Activated CD4-positive, alpha-beta T cell treated with anti-CD3 and anti-CD28 coated beads, Interleukin-2, amount 10 ng/mL, durations not matched to agents 24 days and 14 days (primary cell): ENCODE measurements around the gene P4HTM. TPM values are rescaled to one million over a fixed set of nuclear protein-coding genes. Genes with fewer than 3 reads are reported as not detected.

Experiments used
- DNase-seq: peaks from one replicate; pipeline ENCODE4 v3.0.0; 2022
- H3K27ac Mint-ChIP-seq: one replicate; pipeline ENCODE4 v1.8.0; 2022; ENCODE audit warnings: mild to moderate bottlenecking, mixed read lengths
- H3K27me3 Mint-ChIP-seq: one replicate; pipeline ENCODE4 v1.8.0; 2022; ENCODE audit warnings: mixed read lengths
- H3K36me3 Mint-ChIP-seq: one replicate; pipeline ENCODE4 v1.8.0; 2022; ENCODE audit warnings: low read depth, mild to moderate bottlenecking, mixed read lengths
- H3K4me1 Mint-ChIP-seq: one replicate; pipeline ENCODE4 v1.8.0; 2021; ENCODE audit warnings: mixed read lengths
- H3K4me3 Mint-ChIP-seq: one replicate; pipeline ENCODE4 v1.8.0; 2022; ENCODE audit warnings: mild to moderate bottlenecking, moderate library complexity, mixed read lengths
- H3K9me3 Mint-ChIP-seq: one replicate; pipeline ENCODE4 v1.8.0; 2021; ENCODE audit warnings: mixed read lengths
- intact Hi-C: fragments of 100-400 bp; cut with micrococcal nuclease; formaldehyde crosslinking; loops from one replicate; pipeline ENCODE4 v1.15.1; 2023
- total RNA-seq: library from RNA; stranded (reverse); gene quantifications from 2 replicates; pipeline ENCODE4 v1.2.3, GENCODE V29; 2022

Gene P4HTM
- total RNA-seq, 1 donor from 2014 or later = 38.3 TPM

DNA sequence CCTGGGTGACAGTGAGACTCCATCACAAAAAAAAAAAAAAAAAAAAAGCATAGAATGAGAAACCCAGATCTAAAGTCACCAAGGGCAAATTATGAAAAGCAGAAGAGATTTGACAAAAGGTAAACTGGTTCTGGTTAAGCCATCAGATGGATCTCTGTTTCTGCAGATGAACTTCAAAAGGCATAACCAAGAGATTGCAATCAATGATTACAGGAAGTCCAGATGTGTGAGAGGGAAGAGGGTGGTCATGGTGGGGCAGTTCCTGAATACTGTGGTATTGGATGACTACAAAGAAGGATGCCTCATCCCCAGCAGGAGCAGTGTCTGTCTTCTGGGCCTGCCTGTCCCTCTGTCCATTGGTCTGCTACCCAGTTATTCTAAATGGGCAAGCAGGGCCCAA lies 3.8 kb downstream of the P4HTM start:
- Mint-ChIP-seq H3K27ac (no peak overlapping the region), H3K9me3 (no peaks in the 10 kb centered on the region), H3K4me3 (no peak overlapping the region), H3K36me3 (peaks cover 27% of the 10 kb centered on the region), H3K27me3 (no peaks in the 10 kb centered on the region), H3K4me1 (peaks cover 32% of the 10 kb centered on the region)
- intact Hi-C loops = no loop called here
- no peak for DNase-seq

DNA sequence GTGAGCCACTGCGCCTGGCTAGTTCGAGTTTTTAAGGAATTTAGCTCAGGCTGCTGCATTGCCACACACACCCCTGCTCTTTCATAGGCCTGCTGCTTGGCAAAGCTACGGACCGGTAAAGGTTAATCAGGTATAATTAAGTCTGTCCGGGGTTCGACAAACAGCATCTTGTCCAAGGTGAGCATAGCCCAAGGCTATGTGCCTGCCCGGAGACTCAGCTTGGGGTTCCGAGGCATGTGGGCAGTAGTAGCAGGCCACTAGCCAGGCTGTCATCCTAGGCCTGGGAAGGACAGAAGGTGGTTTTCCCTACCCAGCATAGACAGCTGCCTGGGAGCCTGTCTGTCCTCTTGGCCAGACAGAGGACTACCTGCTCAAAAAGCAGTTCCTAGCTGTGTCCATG lies 6.6 kb downstream of the P4HTM start:
- Mint-ChIP-seq H3K27ac (no peak overlapping the region), H3K9me3 (no peaks in the 10 kb centered on the region), H3K4me3 (no peak overlapping the region), H3K4me1 (peaks cover 15% of the 10 kb centered on the region), H3K27me3 (no peaks in the 10 kb centered on the region), H3K36me3 (peaks cover 20% of the 10 kb centered on the region)
- no peak for DNase-seq
- intact Hi-C loops = no loop called here

DNA sequence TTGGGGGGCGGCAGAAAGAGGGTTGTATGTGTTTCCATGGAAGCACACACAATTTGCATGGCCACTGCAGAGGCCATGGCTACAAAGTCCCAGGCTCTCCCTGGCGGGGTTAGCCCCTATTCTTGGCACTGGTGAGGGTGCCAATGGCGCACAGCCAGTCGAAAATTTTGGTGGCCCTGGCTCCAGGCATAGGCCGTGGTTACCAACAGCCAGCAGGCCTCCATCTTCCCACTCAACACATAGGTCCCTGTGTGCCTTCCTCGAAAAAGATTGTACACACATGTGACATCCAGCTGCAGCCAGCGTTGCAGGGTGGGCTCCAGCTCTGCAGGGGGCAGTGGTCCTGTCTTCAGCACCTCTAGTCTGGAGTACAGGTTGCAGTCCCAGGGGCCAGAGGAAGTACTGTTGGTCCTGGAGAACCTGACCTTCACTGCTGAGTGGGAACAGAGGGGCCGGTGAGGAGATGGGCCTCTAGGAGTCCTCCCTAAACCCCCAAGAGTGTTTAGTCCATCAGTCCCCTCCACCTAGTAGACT lies 7.1 kb downstream of the P4HTM start:
- no peak overlapping the region for H3K27ac Mint-ChIP-seq
- DNase-seq = no peak
- intact Hi-C loops = no loop called here
- H3K36me3 Mint-ChIP-seq = peaks cover 18% of the 10 kb centered on the region
- H3K4me1 Mint-ChIP-seq = peaks cover 12% of the 10 kb centered on the region
- H3K9me3 Mint-ChIP-seq = no peaks in the 10 kb centered on the region
- no peaks in the 10 kb centered on the region for H3K27me3 Mint-ChIP-seq
- H3K4me3 Mint-ChIP-seq = no peak overlapping the region

DNA sequence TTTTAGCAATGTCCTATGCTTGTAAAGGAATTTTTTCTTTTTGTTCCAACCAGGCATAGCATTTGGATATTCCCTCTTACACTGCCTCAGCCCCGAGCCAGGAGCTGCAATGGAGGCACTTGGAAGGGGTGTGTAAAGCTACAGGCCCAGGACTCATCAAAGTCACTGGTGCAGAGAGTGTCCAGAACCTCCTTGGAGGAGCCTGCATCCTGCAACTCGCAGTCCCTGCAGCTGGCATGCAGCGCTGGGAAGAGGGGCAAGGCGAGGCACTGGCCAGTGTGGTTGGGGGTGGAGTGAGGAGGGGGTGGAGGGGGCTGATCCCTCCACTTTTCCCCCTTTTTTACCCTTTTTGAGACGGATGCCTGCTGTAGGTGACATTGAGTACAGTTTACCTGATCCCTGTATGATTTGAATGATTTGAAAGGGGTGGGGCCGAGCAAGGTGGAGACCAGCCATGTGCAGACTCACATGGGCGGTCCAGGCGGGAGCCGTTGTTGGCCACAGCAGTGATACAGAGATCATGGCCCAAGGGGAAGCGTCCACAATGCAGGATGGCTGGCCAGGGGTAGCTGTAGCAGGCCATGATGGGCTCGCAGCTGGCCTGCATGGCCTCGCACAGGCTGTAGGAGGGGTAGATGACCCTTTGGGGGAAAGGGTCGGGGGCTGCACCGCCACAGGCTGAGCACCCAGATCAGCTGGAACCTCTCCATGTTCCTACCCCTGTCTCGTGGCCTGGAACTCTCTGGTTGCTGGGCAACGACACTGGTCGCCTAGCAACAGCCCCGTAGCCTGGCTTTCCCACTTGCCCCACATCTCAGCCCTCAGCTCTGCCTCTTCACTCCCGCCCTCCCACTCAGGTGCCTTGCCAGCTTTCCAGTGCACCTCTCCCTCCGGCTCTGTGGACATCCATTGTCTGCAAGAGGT lies 7.9 kb downstream of the P4HTM start:
- Mint-ChIP-seq H3K4me1 (peaks cover 17% of the 10 kb centered on the region), H3K9me3 (no peaks in the 10 kb centered on the region), H3K27me3 (no peaks in the 10 kb centered on the region), H3K4me3 (no peak overlapping the region), H3K27ac (no peak overlapping the region), H3K36me3 (peaks cover 21% of the 10 kb centered on the region)
- intact Hi-C loops = no loop called here
- DNase-seq = no peak

DNA sequence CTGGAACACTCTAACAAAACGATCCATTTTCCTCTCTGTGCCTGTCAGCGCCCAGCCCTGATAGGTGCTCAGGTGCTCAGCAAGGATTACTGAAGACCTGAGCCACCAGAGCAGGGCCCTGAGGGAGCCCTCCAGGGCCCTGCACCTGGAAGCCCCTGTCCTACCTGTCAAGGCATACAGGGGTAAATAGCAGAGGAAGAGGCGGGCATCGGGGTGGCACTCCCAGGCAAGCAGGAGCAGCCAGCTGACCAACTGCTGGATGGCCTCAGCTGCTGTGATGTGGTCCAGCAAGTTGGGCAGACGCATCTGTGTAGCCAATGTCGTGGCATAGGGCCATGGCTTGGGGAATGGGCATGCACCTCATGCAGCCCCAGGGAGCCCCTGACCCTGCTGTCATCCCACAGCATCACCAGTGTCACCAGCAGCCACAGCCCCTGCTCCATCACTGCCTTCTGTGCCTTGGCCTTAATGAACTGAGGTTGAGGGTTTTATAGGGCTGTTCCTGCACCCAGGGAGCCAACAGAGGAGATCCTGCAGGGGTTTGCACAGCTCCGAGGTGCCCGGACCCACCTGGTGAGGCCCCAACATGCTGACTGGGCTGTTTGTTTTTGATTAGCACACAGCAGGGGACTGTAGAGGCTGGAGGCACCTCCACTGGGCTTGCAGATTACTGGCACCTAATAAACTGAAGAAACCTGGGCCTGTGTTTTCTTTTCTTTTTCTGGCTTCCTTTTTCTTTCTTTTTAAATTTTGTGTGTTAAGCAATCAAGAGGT lies 9.2 kb downstream of the P4HTM start:
- DNase-seq = no peak
- Mint-ChIP-seq H3K4me3 (no peak overlapping the region), H3K9me3 (no peaks in the 10 kb centered on the region), H3K4me1 (peaks cover 11% of the 10 kb centered on the region), H3K27ac (no peak overlapping the region), H3K36me3 (peaks cover 15% of the 10 kb centered on the region), H3K27me3 (no peaks in the 10 kb centered on the region)
- intact Hi-C loops = no loop called here

DNA sequence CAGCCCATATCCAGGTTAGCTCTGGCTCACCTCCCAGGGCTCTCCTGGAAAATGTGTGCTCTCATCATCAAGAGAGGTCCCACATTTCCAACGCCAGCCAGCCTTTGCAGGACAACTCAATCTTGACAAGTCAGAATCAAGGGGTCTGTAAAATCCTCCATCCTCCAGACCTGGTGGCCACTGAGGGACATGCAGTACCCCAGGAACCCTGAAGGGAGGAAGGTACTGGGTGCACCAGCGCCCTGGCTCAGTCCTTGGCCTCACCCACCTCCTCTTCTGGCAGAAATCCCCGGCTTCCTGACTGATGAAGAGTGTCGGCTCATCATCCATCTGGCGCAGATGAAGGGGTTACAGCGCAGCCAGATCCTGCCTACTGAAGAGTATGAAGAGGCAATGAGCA lies 11.1 kb downstream of the P4HTM start:
- intact Hi-C loops = no loop called here
- H3K36me3 Mint-ChIP-seq = peaks cover 7% of the 10 kb centered on the region
- no peaks in the 10 kb centered on the region for H3K27me3 Mint-ChIP-seq
- DNase-seq = no peak
- no peak overlapping the region for H3K4me3 Mint-ChIP-seq
- H3K4me1 Mint-ChIP-seq = peaks cover 7% of the 10 kb centered on the region
- no peak overlapping the region for H3K27ac Mint-ChIP-seq
- H3K9me3 Mint-ChIP-seq = no peaks in the 10 kb centered on the region

DNA sequence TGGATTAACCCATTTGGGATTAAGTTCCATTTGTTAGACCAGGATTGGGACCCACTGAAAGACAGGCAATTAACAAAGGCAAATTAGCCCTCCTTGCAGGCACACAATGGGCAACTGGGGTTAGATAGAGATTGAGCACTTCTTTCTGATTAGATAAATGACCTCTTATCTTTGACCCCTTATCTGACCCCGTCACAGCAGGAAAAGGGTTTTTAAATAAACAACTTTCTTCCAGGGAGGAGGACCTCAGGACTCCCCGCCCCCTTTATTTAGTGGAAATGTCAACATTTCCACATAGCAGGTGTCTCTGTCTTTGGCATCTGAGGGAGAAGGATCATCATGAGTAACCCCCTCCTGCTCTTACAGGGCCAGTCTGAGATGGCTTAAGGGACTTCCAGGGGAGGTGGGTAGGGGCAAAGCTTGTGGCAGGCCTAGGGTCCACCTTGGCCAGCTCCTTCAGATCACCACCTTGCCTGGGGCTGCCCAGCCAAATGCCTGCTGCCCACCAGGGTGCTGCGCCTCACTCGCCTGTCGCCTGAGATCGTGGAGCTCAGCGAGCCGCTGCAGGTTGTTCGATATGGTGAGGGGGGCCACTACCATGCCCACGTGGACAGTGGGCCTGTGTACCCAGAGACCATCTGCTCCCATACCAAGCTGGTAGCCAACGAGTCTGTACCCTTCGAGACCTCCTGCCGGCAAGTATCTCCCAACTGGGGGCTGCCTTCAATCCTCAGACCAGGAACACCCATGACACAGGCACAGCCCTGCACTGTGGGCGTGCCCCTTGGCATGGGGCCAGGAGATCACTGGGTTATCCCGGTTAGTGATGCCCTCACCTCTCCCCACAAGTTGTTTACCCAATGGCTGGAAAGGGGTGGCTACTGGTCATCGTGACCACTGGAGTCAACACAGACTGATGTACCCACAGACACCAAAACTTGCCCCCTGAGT lies 14.6 kb downstream of the P4HTM start:
- H3K36me3 Mint-ChIP-seq = peaks cover 7% of the 10 kb centered on the region
- intact Hi-C loops = no loop called here
- no peak overlapping the region for H3K27ac Mint-ChIP-seq
- DNase-seq = no peak
- peaks cover 30% of the 10 kb centered on the region for H3K4me1 Mint-ChIP-seq
- H3K9me3 Mint-ChIP-seq = no peaks in the 10 kb centered on the region
- H3K4me3 Mint-ChIP-seq = no peak overlapping the region
- no peaks in the 10 kb centered on the region for H3K27me3 Mint-ChIP-seq

DNA sequence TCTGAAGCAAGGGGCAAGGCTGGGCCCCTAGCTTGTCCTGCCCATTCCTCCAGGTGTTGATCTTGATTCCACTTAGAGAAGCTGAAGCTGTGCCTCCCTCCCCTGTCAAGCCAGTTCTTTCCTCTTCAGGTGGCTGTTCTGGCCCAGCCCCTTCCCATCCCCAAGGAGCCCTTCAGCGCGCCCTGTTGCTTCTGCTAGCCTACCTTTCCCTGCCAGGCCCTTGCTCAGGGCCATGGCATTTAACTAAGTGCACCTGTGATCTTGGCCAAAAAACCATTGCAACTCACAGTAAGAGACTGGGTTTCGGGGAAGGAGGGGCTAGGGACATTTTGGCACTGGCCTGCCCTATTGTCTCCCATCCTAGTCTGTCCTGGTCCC lies 15.3 kb downstream of the P4HTM start:
- no peak overlapping the region for H3K4me3 Mint-ChIP-seq
- DNase-seq = no peak

DNA sequence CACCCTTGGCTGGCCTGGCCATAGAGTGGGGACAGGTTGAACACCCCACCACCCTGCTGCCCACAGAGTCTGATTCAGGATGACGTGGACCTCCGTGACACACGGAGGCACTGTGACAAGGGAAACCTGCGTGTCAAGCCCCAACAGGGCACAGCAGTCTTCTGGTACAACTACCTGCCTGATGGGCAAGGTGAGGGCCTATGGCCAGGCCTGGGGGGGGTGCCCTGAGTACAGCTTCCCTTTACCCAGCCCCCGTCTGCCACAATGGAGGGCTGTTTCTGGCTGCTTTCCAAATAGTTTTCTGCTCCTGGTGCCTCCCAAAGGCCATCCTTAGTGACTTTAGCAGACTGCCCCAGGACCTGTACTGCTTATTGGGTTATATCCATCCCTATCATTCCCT lies 16.0 kb downstream of the P4HTM start:
- Mint-ChIP-seq H3K9me3 (no peaks in the 10 kb centered on the region), H3K4me1 (peaks cover 30% of the 10 kb centered on the region), H3K27ac (peak overlapping the region; percentile 99), H3K27me3 (no peaks in the 10 kb centered on the region), H3K4me3 (peak overlapping the region; percentile 94), H3K36me3 (peaks cover 7% of the 10 kb centered on the region)
- intact Hi-C loops = no loop called here
- no peak for DNase-seq

More for the DNA sequence above, 15.3 kb downstream of the P4HTM start:
- peaks cover 7% of the 10 kb centered on the region for H3K36me3 Mint-ChIP-seq
- intact Hi-C loops = no loop called here
- H3K4me1 Mint-ChIP-seq = peaks cover 30% of the 10 kb centered on the region
- H3K27ac Mint-ChIP-seq = no peak overlapping the region
- H3K9me3 Mint-ChIP-seq = no peaks in the 10 kb centered on the region
- no peaks in the 10 kb centered on the region for H3K27me3 Mint-ChIP-seq

DNA sequence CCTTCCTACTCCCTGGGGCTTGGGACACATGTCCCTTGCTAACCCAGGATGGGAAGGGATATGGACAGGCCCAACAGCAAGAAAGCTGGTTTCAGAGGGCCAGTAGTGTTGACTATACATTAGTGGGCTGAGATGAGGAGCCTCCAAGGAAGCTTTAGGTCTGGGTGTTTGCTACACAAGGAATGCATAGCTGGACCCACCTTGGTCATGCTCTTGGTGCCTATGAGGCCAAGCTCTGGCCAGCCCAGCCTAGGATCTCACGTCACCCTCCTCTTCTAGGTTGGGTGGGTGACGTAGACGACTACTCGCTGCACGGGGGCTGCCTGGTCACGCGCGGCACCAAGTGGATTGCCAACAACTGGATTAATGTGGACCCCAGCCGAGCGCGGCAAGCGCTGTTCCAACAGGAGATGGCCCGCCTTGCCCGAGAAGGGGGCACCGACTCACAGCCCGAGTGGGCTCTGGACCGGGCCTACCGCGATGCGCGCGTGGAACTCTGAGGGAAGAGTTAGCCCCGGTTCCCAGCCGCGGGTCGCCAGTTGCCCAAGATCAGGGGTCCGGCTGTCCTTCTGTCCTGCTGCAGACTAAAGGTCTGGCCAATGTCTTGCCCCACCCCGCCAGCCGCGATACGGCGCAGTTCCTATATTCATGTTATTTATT lies 16.5 kb downstream of the P4HTM start:
- intact Hi-C loops = loop anchor here (1.0 kb wide), 3 partner anchors 12 to 88 kb away; partner anchors contain the start of genes DALRD3 and QRICH1
- Mint-ChIP-seq H3K27me3 (no peaks in the 10 kb centered on the region), H3K27ac (peak overlapping the region; percentile 99), H3K9me3 (no peaks in the 10 kb centered on the region), H3K4me3 (peak overlapping the region; percentile 94), H3K4me1 (peaks cover 30% of the 10 kb centered on the region), H3K36me3 (peaks cover 10% of the 10 kb centered on the region)
- DNase-seq = no peak

DNA sequence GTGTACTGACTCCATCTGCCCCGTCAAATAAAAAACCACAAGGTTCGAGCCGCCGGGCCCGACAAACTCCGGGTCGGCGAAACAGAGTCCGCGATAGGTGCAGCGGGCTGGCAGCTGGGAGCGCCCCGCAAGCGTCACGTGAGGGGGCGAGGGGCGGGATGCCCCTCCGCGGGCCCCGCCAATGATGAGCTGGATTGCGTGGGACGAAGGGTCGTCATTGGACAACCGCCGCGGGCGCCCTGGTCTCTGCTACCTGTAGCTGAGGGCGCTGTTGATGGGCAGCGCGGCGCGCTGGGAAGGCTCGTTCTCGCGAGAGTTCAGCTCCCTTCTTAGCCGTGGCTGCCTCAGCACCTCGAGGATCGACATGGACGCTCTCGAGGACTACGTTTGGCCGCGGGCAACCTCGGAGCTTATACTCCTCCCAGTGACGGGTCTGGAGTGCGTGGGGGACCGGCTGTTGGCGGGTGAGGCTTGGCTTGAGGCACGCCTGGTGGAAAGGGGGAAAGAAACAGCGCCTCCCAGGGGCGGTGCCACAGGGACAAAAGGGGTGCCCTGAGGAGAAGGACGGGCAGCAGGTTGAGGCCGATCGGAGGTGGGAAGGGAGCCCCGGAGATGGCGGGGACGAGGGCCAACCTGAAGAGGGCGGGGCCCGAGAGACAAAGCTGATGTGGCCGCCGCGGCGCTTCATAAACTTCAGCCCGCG lies 17.2 kb downstream of the P4HTM start, which contains the start of gene WDR6:
Gene WDR6 (plus strand): TSS at position 324 of the 703 bp plus-strand sequence. CDS start 41 bp downstream, at position 365.
- H3K4me3 Mint-ChIP-seq = peak within 1 kb of the TSS; percentile 94
- H3K4me1 Mint-ChIP-seq = peaks cover 27% of the 10 kb centered on the region
- no peaks in the 10 kb centered on the region for H3K27me3 Mint-ChIP-seq
- peaks cover 15% of the 10 kb centered on the region for H3K36me3 Mint-ChIP-seq
- intact Hi-C loops = loop anchor here (1.0 kb wide), 3 partner anchors 11 to 87 kb away; partner anchors contain the start of genes DALRD3 and QRICH1
- peak within 1 kb of the TSS; percentile 99 for H3K27ac Mint-ChIP-seq
- H3K9me3 Mint-ChIP-seq = no peaks in the 10 kb centered on the region
- DNase-seq = peak; percentile 99
